Activated naive CD4-positive, alpha-beta T cell treated with anti-CD3 and anti-CD28 coated beads, Interleukin-2, amount 50 U/mL, for 72 hours (primary cell): ENCODE results near the gene PHLDB2. TPM values are rescaled to one million over a fixed set of nuclear protein-coding genes. Genes with fewer than 3 reads are reported as not detected.
A peak's percentile ranks its signal among the peaks of the same experiment; 100 is the strongest.

Experiments
- ATAC-seq, 2 donors: fragments of 150-1000 bp; cut with Tn5 transposase; 2 replicates each; pipeline ENCODE4 v1.10.0; 2021; ENCODE audit warnings: mild to moderate bottlenecking in 2 of 2, moderate library complexity in 2 of 2
- DNase-seq, 2 donors: peaks; one replicate each; pipeline ENCODE4 v3.0.0; 2021 to 2022; ENCODE audit warnings: low spot score in 2 of 2
- H3K27ac Mint-ChIP-seq, 2 donors: one replicate each; pipeline ENCODE4 v1.8.0; 2022; ENCODE audit warnings: mild to moderate bottlenecking in 2 of 2, mixed read lengths in 2 of 2
- H3K36me3 Mint-ChIP-seq, 2 donors: one replicate each; pipeline ENCODE4 v1.8.0; 2022; ENCODE audit warnings: mixed read lengths in 2 of 2
- H3K9me3 Mint-ChIP-seq, 2 donors: one replicate each; pipeline ENCODE4 v1.8.0; 2022; ENCODE audit warnings: mixed read lengths in 2 of 2
- total RNA-seq, 2 donors: library from RNA; stranded (reverse); gene quantifications; one replicate each; pipeline ENCODE4 v1.2.3, GENCODE V29; 2022

Gene PHLDB2
- total RNA-seq, 2 donors from 2014 or later = 1.9 to 2.1 TPM

DNA sequence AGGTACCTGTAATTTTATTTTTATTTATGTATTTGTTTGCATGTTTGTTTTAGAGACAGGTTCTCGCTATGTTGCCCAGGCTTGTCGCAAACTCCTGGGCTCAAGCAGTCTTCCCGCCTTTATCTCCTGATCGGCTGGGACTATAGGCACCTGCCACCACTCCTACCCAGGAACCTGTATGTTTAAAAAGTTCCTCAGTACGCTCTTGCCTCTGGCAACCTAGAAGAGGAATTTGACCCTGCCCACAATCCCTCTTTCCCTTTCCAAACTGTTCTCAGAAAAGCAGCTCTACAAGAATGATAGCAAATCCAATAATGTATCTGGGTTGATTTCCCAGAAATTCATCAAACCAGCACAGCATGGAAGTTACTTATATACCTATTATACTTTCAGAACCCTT, 20.9 kb upstream of the PHLDB2 start:
- Mint-ChIP-seq H3K36me3 (no peaks in the 10 kb centered on the region), H3K27ac (no peak overlapping the region), H3K9me3 (no peaks in the 10 kb centered on the region)
- DNase-seq = no peak
- no peak for ATAC-seq

DNA sequence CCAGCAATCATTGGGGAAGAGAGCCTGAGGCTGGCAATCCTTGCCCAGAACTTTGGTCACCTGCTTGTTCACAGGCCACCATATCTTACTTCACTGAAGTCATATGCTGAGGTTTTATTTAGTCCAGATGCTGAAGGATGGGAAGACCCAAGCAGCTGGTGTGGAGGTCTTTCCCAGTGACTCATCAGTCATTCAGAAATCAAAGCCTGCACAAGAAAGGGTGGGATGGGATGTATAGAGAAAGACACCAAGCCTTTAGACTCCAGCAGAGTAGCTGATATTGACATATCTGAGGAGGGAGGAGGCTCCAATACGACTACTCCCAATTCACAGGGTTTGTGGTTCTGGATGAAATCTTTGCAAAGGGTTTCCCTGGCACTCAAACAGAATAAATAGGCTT, 13.0 kb upstream of the PHLDB2 start:
- ATAC-seq (no peak), DNase-seq (no peak)
- Mint-ChIP-seq H3K9me3 (no peaks in the 10 kb centered on the region), H3K36me3 (no peaks in the 10 kb centered on the region), H3K27ac (no peak overlapping the region)

DNA sequence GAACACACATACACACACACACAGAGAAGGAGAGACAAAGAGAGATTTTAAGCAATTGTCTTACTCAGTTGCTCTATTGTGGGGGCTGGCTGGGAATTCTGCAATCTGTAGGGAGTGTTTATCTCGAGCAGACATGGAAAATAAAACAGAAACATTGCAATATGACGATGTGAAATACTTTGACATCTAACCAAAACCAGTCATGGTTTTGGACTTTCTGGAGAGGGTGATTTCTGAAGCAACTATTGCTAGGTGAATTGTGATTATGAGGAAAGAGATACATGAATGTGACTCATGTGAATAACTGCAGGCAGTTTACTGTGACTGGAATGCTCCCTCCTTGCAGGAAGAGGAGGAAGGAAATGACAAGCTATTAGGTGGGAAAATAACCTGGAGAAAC, 12.3 kb upstream of the PHLDB2 start:
- Mint-ChIP-seq H3K36me3 (no peaks in the 10 kb centered on the region), H3K27ac (no peak overlapping the region), H3K9me3 (no peaks in the 10 kb centered on the region)
- no peak for ATAC-seq
- no peak for DNase-seq

DNA sequence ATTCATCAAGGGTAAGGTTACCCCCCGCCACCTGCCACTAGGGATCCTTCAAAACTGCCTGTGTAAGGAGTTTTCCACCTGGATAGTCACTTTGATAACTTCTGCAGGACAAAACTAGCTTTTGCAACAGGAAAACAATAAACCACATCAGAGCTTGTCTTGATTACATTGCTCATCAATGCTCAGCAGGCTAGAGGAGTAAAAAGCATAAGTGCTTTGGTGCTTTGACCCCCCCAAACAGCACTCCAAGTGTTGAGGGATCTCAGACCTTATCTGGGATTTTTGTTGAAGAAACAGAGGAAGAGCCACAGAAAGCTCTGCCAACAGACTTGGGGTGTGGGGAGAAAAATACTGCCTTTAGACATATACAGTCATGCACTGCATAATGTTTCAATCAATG, 10.8 kb upstream of the PHLDB2 start:
- H3K36me3 Mint-ChIP-seq = no peaks in the 10 kb centered on the region
- DNase-seq (no peak), ATAC-seq (no peak)
- no peak overlapping the region for H3K27ac Mint-ChIP-seq
- H3K9me3 Mint-ChIP-seq = no peaks in the 10 kb centered on the region

DNA sequence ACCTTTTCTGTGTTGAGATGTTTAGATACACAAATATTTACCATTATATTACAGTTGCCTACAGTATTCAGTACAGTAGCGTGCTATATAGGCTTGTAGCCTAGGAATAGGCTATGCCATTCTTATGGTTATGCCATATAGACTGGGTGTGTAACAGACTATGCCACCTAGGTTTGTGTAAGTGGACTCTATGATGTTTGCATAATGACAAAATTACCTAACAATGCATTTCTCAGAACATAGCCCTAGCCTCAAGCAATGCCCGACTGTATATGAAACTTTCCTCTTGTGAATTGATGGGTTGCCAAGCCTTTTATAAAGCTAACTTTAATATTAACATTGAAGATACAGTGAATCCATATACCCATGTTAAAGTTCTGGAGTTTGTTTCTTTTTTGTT, 10.3 kb upstream of the PHLDB2 start:
- DNase-seq (no peak), ATAC-seq (no peak)
- H3K9me3 Mint-ChIP-seq = no peaks in the 10 kb centered on the region
- H3K27ac Mint-ChIP-seq = no peak overlapping the region
- H3K36me3 Mint-ChIP-seq = no peaks in the 10 kb centered on the region

DNA sequence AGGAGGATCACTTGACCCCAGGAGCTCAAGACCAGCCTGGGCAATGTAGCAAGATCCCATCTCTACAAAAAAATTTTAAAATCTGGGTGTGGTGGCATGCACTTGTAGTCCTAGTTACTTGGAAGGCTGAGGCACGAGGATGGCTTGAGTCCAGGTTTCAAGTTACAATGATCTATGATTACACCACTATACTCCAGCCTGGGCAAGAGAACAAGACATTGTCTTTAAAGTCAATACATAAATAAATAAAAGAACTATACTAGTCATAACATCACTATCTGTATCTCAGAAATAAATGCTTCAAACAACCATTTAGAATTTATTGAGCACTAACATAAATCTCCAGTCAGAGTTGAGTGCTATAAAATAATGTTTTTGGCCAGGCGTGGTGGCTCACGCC, 8.5 kb upstream of the PHLDB2 start:
- Mint-ChIP-seq H3K36me3 (no peaks in the 10 kb centered on the region), H3K27ac (no peak overlapping the region), H3K9me3 (no peaks in the 10 kb centered on the region)
- no peak for ATAC-seq
- DNase-seq = no peak

DNA sequence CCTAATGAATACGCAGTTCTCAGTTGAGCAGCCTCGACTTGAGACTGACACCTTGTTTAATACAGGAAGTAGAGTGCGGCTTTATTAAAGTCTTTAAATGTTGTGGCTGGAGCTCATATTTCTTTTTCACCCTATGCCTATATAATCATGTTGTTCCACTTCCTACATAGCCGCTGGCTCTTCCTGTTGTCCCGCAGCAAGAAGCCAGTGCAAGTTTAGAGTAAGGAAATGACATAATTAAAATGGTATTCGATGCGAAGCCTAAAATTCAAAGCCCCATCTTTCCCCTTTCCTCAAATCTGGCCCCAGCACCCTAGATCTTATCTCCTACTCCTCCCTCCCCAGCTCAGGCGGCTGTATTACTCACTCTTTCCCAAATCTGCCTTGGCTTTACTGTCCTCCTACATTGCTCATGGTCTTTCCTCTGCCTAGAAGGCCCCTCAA, 7.5 kb upstream of the PHLDB2 start:
- peak in 1 of 2 donors; percentile 43 for ATAC-seq
- no peak overlapping the region for H3K27ac Mint-ChIP-seq

DNA sequence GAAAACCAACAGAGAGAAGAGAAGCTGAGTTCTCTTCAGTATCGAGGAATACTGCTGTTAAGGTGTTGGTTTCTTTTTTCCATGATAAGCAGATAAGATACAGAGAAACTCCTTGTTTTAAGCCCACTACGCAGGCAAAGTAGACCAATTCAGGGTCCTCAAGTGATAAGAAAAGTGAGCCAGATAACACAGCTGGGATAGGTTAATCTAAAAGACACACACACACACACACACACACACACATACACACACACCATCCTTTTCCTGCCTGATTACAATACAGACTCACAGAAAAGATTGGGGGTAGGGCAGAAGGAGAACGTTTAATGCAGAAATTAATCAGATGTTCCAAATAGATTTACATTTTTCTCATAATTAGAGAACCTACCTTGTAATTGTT, 6.5 kb upstream of the PHLDB2 start:
- Mint-ChIP-seq H3K27ac (no peak overlapping the region), H3K9me3 (no peaks in the 10 kb centered on the region), H3K36me3 (no peaks in the 10 kb centered on the region)
- DNase-seq = no peak
- no peak for ATAC-seq

More for the DNA sequence above, 7.5 kb upstream of the PHLDB2 start:
- Mint-ChIP-seq H3K9me3 (no peaks in the 10 kb centered on the region), H3K36me3 (no peaks in the 10 kb centered on the region)
- DNase-seq = no peak

DNA sequence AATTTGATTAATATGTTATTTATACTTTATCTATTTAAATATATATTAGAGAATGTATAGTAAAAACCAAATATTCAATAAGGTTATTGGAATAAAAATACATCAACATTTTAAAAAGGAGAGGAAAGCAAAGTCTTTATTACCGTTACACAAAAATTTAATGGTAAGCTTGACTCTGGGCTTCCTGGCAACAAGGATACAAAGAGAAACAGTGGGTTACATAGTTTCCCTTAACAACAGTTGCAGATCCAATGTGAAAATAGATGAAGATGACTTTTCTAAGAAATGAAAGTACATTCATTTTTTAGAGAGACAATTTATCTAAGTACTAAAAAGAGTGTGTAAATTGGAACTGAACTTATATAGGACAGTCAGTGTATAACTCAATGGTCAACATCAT, 6.0 kb upstream of the PHLDB2 start:
- H3K9me3 Mint-ChIP-seq = no peaks in the 10 kb centered on the region
- DNase-seq (no peak), ATAC-seq (peak in 1 of 2 donors; percentile 26)
- H3K36me3 Mint-ChIP-seq = no peaks in the 10 kb centered on the region
- H3K27ac Mint-ChIP-seq = no peak overlapping the region

DNA sequence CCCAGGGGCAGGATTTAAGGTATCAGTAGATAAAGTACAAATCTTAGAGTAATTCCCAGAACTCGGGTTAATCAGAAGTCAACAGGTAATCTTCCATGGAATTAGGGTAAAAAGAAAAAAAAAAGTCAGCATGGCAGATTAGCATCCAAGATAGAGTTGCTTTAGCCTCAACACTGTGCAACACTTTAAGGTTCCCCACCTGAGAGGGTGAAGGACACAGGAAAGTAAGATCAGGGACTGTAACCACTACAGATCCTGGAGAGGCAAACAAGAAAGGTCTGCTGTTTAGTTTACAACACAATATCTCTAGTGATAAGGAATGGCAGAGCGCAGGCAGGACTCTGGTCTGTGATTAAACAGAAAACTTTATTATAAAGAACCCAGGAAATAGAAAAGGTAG, 4.1 kb upstream of the PHLDB2 start:
- Mint-ChIP-seq H3K36me3 (no peaks in the 10 kb centered on the region), H3K27ac (no peak overlapping the region), H3K9me3 (no peaks in the 10 kb centered on the region)
- ATAC-seq (no peak), DNase-seq (no peak)

DNA sequence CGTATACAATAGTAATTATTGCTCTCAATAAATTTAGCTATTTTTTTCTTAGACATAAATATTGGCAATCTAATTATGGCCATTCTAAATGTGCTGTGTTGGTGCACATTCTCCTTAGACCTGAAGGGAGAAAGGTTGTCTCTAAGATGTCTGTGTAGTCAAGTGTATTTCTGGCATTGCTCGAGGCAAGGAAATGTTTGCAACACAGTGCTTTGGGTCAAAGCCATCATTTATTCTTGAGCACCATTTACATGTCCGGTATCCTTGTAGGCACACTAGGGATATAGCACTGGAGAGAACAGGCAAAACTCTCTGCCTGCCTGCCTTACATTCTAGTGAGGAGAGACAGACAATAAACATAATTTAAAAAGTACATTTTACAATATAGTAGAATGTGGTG, 2.6 kb upstream of the PHLDB2 start:
- DNase-seq (no peak), ATAC-seq (no peak)
- Mint-ChIP-seq H3K9me3 (no peaks in the 10 kb centered on the region), H3K27ac (no peak overlapping the region), H3K36me3 (no peaks in the 10 kb centered on the region)

DNA sequence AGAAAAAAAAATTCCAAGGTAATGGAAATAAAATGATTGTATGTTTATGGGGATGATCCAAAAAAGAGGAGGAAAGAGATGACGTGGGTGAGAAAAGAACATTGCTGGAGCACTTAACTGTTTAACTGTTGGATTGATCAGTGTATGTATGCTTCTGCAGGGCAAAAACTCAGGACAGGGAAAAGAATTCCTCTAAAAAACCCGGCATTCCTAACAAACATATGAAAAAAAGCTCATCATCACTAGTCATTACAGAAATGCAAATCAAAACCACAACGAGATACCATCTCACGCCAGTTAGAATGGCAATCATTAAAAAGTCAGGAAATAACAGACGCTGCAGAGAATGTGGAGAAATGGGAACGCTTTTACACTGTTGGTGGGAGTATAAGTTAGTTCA, 1.6 kb upstream of the PHLDB2 start:
- ATAC-seq = no peak
- no peaks in the 10 kb centered on the region for H3K36me3 Mint-ChIP-seq
- H3K9me3 Mint-ChIP-seq = no peaks in the 10 kb centered on the region
- DNase-seq = no peak
- H3K27ac Mint-ChIP-seq = no peak overlapping the region

DNA sequence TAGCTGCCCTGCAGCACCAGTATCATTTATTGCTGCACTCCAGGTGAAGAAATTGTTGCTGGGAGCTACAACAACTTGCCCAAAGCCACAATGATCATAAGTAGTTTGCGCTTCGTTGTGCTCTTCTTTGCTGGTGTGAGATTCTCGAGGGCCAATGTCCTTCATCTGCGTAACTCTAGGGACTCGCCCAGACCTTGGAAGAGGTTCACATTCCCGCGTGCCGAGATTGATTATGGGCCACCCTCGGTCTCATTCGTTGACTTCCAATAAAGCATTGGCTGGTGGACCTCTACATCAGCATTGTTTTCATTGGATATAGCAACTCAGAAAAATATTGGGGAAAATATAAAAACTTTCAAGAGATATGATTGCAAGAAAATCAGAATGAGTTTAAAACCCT, 423 bp upstream of the PHLDB2 start:
- H3K9me3 Mint-ChIP-seq = no peaks in the 10 kb centered on the region
- DNase-seq (no peak), ATAC-seq (no peak)
- no peaks in the 10 kb centered on the region for H3K36me3 Mint-ChIP-seq
- no peak overlapping the region for H3K27ac Mint-ChIP-seq

DNA sequence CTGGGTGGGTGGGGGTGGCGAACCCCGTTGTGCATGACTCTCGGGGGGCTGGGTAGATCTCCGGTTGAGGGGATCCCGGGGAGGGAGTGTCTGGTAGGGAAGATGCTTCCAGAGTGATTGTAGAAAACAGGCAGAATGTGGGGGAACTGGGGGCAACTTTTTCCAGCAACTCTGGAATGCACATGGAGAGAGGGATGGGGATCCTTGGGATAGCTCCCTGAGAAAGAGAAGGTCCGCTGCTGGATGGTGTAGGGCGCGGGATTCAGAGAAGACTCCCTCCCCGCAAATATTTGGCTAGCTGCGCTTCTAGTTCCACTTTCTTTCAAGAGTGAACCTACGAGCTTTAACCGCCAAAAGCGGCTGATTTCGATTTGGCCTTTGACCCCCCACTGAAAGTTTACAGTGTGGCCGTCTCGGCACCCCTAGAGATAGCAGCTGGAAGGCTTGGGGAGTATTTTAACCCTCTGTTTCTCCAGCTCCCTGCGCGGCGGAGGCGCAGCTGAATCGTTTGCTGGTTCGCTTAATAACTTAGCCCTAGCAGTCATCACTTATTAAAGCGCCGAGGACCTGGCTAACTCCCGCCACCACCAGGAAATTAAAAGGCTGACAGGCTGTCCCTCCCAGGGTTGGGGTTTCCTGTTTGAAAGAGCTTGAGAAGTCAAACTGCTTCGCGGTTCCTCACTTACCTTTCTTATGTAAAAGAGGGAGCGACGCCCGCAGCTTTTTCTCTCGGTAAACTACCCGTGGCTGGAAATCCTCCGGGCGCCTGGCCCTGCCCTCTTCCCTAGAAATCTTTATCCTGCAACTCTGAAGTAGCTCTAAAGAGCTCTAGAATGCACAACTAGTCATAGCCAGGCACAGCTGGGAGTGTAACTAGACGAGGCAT, 1.2 kb downstream of the PHLDB2 start:
- DNase-seq (peak; percentile 37 to 58), ATAC-seq (peak; percentile 62 to 81)
- H3K27ac Mint-ChIP-seq = peak overlapping the region; percentile 9 to 73
- H3K9me3 Mint-ChIP-seq = no peaks in the 10 kb centered on the region
- no peaks in the 10 kb centered on the region for H3K36me3 Mint-ChIP-seq

DNA sequence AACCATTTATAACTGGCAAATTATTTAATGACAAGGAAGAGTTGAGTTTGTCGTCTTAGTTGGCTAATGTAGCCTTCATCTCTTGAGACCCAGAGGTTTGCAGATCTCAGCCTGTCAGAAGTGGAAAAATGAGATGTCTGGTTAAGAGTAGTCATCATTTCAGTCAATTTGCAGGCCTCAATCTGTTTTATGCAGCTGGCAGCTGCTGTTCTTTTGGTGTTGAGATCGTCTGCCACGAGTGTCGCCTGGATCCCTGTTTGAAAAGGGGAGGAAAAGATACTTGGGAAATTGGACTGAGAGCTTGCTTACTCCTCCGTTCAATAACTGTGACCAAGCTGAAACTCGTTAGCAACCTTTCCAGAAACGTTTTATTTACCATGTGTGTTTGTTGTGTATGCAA, 2.3 kb downstream of the PHLDB2 start:
- ATAC-seq = no peak
- no peaks in the 10 kb centered on the region for H3K9me3 Mint-ChIP-seq
- H3K36me3 Mint-ChIP-seq = no peaks in the 10 kb centered on the region
- no peak for DNase-seq
- no peak overlapping the region for H3K27ac Mint-ChIP-seq

DNA sequence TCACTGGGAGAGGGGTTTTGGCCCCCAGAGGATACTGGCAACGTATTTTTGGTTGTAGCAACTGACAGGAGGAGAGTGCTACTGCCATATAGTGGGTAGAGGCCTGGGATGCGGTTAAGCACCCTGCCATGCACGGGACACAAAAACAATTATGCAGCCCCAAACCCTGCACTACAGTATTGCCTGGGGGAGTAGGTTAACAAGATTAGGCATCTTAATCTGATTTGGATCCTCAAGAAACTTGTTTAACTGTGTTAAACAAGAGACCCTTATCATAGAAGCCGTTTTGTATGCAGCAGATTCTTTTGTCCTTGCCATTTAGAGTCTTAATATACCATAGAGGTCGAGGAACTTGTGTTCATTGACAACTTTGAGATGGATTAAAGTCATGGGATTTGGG, 3.4 kb downstream of the PHLDB2 start:
- Mint-ChIP-seq H3K36me3 (no peaks in the 10 kb centered on the region), H3K27ac (no peak overlapping the region), H3K9me3 (no peaks in the 10 kb centered on the region)
- DNase-seq (no peak), ATAC-seq (no peak)

DNA sequence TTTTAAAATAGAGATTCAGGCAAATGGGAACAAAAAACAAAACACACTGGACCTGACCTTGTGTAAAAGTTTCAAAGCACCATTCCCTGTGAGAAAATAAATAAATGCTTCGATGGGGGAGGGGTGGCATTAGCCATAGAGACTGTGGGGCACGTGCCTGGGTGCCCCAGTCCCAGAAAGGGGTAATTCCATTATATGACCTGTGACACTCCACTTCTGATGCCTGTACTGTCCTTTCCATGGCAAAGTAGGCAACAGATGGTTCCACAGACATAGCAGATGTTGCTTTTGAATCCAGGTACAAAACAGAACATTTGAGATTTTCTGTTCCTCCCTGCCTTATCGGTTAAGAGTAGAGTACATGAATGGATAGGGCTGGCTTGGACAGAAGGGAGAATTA, 3.9 kb downstream of the PHLDB2 start:
- H3K9me3 Mint-ChIP-seq = no peaks in the 10 kb centered on the region
- H3K27ac Mint-ChIP-seq = no peak overlapping the region
- ATAC-seq (no peak), DNase-seq (no peak)
- H3K36me3 Mint-ChIP-seq = no peaks in the 10 kb centered on the region

DNA sequence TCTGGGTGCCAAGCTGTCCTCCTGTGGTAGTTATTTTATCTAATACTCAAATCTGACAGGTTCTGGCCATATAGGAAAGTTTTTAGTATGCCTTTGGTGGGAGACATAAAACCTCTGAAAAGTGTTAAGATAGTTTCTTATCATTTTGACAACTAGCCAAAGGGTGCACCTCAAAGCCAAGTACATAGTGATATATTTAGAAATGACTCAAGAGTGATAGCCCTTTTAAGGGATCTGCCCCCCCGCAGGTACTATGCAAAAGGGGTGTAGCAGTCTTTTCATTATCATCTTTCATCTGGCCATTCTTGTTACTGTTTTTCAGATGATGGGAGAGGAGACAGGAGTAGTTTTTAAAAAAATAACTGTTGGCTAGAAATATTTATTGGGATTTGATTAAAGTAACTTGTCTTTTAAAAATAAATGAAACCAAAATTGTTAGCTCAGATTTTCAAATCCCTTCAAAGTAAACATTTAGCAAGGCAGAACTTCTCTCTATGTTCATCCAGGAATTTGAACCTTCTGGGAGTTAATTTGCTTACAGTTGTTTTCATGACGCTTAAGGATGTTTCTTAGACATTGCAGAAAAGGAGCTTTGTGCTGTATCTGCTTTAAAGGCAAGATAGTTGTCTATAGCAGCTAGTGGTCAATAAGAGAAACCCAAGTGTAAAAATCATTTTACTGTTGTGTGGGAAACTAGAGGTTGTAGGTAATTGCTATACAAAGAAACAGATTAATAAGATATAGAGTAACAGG, 5.1 kb downstream of the PHLDB2 start:
- H3K27ac Mint-ChIP-seq = no peak overlapping the region
- DNase-seq (no peak), ATAC-seq (no peak)
- no peaks in the 10 kb centered on the region for H3K36me3 Mint-ChIP-seq
- no peaks in the 10 kb centered on the region for H3K9me3 Mint-ChIP-seq
